Neuronal stem cell (in vitro differentiated cells): ENCODE results near the gene ZFP92.
"Not testable (repeated sequence)": the region's sequence is repeated elsewhere in the genome, so short reads cannot be mapped to it uniquely, and the experiment has no call there.

Experiments
- DNase-seq: peaks from one replicate; pipeline ENCODE4 v3.0.0-alpha.2; 2013; ENCODE audit warnings: low spot score
- H2AFZ ChIP-seq: one replicate; pipeline ENCODE4 v1.6.1; 2013; ENCODE audit warnings: mild to moderate bottlenecking, low read length, inconsistent platforms
- H2AK5ac ChIP-seq: 2 replicates; pipeline ENCODE4 v1.6.1; 2013; ENCODE audit warnings: low read depth, mild to moderate bottlenecking, inconsistent platforms, low read length, moderate library complexity, mixed read lengths
- H2BK120ac ChIP-seq: 2 replicates; pipeline ENCODE4 v1.6.1; 2013; ENCODE audit warnings: low read depth, mild to moderate bottlenecking, inconsistent platforms, low read length, moderate library complexity, mixed read lengths
- H2BK12ac ChIP-seq: one replicate; pipeline ENCODE4 v1.6.1; 2013; ENCODE audit warnings: low read length, inconsistent platforms
- H2BK15ac ChIP-seq: 2 replicates; pipeline ENCODE4 v1.6.1; 2013; ENCODE audit warnings: mild to moderate bottlenecking, low read length, inconsistent platforms, mixed read lengths
- H2BK5ac ChIP-seq: one replicate; pipeline ENCODE4 v1.6.1; 2013; ENCODE audit warnings: inconsistent platforms, mild to moderate bottlenecking, low read length, moderate library complexity
- H3K14ac ChIP-seq: one replicate; pipeline ENCODE4 v1.6.1; 2013; ENCODE audit warnings: low read length, inconsistent platforms
- H3K18ac ChIP-seq: 2 replicates; pipeline ENCODE4 v1.6.1; 2013; ENCODE audit warnings: low read length, inconsistent platforms
- H3K23ac ChIP-seq: 2 replicates; pipeline ENCODE4 v1.6.1; 2013; ENCODE audit warnings: low read depth, mild to moderate bottlenecking, mixed read lengths, low read length, inconsistent platforms; ENCODE audit not compliant: poor library complexity
- H3K27ac ChIP-seq: replicated peaks from 3 replicates; pipeline ENCODE4 v1.5.1; 2013; ENCODE audit warnings: low read length, inconsistent platforms
- H3K27me3 ChIP-seq, 3 experiments: 2 replicates each; pipeline ENCODE4 v1.6.1; 2013; ENCODE audit warnings: low read length in 3 of 3, mild to moderate bottlenecking in 2 of 3, inconsistent platforms in 1 of 3, low read depth in 1 of 3, mixed read lengths in 1 of 3, moderate library complexity in 1 of 3; ENCODE audit not compliant: control insufficient read depth in 3 of 3, insufficient read depth in 3 of 3
- H3K36me3 ChIP-seq, 2 donors: replicated peaks in 1 of 2; 2 replicates each; pipeline ENCODE4 v1.6.1; 2013; ENCODE audit warnings: low read length in 2 of 2; ENCODE audit not compliant: control insufficient read depth in 2 of 2, insufficient read depth in 2 of 2
- H3K4ac ChIP-seq: 2 replicates; pipeline ENCODE4 v1.6.1; 2013; ENCODE audit warnings: inconsistent platforms, mild to moderate bottlenecking, low read length, moderate library complexity
- H3K4me1 ChIP-seq, 2 donors: 1 replicate in 1 of 2; 2 replicates in 1 of 2; pipeline ENCODE4 v1.6.1; 2013; ENCODE audit warnings: low read length in 2 of 2, low read depth in 1 of 2; ENCODE audit not compliant: control insufficient read depth in 2 of 2, insufficient read depth in 1 of 2
- H3K4me2 ChIP-seq: one replicate; pipeline ENCODE4 v1.6.1; 2013; ENCODE audit warnings: mild to moderate bottlenecking, low read length, inconsistent platforms; ENCODE audit not compliant: insufficient read depth, poor library complexity, severe bottlenecking
- H3K4me3 ChIP-seq, 2 donors: 2 replicates each; pipeline ENCODE4 v1.5.1; 2013; ENCODE audit warnings: low read length in 2 of 2, mild to moderate bottlenecking in 2 of 2, inconsistent platforms in 1 of 2, moderate library complexity in 1 of 2
- H3K79me1 ChIP-seq: one replicate; pipeline ENCODE4 v1.6.1; 2013; ENCODE audit warnings: low read depth, mild to moderate bottlenecking, inconsistent platforms, low read length, moderate library complexity
- H3K9ac ChIP-seq: one replicate; pipeline ENCODE4 v1.6.1; 2013; ENCODE audit warnings: mild to moderate bottlenecking, low read depth, low read length, inconsistent platforms; ENCODE audit not compliant: poor library complexity
- H3K9me3 ChIP-seq, 2 donors: replicated peaks in 1 of 2; 2 replicates each; pipeline versions ENCODE3 to v1.6.1; 2013; ENCODE audit warnings: low read length in 2 of 2, mild to moderate bottlenecking in 2 of 2, inconsistent platforms in 1 of 2, low read depth in 1 of 2, mixed read lengths in 1 of 2, moderate library complexity in 1 of 2; ENCODE audit not compliant: control insufficient read depth in 2 of 2, insufficient read depth in 1 of 2
- H4K8ac ChIP-seq: one replicate; pipeline ENCODE4 v1.6.1; 2013; ENCODE audit warnings: low read depth, mild to moderate bottlenecking, inconsistent platforms, low read length, moderate library complexity
- H4K91ac ChIP-seq: one replicate; pipeline ENCODE4 v1.6.1; 2013; ENCODE audit warnings: low read length, low read depth, mild to moderate bottlenecking, inconsistent platforms; ENCODE audit not compliant: poor library complexity
- WGBS, 2 donors: extraction: QIAGEN DNeasy Blood & Tissue Kit; methylation state at CpG; one replicate each; pipeline ENCODE4 v1.1.7; 2013; ENCODE audit warnings: missing lambda C conversion rate in 2 of 2, mixed read lengths in 1 of 2; ENCODE audit not compliant: insufficient read length in 2 of 2, insufficient replicate concordance in 1 of 2; ENCODE audit errors: extremely low coverage in 2 of 2; 5-methylcytosine and 5-hydroxymethylcytosine counted together

ZFP92 gene

GRCh38 chrX:153387345-153387744 is 23.9 kb upstream of the ZFP92 start:
- WGBS, 2 donors, result no CpG with 5 or more reads among the region's 5 CpGs
- no peak overlapping the region for H3K27ac ChIP-seq

DNA sequence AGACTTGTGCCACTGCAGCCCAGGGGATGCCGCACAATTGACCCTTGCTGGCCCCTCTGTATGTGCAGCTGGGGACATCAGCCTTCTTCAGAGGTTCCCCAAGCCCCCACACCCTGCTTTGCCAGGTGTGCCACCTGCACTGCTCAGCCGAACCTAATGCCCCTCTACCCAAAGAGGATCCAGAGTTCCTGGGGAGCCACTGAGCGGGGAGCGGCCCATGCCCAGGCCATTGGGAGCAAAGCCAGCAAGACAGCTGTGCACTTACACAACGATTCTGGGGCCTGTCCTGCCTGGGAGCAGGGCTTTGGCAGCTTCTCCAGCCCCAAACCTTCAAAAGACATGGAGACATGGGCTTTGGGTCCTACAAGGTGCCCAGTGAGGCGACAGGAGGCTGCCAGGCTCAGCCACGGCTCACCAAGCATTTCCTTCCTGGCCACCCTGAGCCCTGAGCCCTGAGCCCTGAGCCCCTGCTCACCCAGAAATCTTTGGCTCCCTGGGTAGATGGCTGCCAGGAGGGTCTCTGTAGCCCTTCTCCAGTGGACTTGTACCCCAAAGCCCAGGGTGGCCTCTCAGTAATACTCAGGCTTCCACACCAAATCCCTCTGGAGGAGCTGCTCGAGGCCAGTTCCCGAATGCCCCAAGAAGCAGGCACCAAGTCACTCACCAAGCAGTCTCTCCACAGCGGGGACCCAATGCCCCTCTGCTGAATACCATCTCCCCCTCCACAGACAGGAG is 23.1 kb upstream of the ZFP92 start:
- H2BK120ac ChIP-seq, result no peak overlapping the region
- H3K4me2 ChIP-seq, result no peak overlapping the region
- H3K36me3 ChIP-seq, result no peaks in the 10 kb centered on the region
- H3K79me1 ChIP-seq, result peaks cover 2% of the 10 kb centered on the region
- no peak overlapping the region for H3K14ac ChIP-seq
- H3K4ac ChIP-seq, result no peak overlapping the region
- no peak overlapping the region for H3K23ac ChIP-seq
- H3K18ac ChIP-seq, result no peak overlapping the region
- H3K27ac ChIP-seq, result no peak overlapping the region
- WGBS, 2 donors, result no CpG with 5 or more reads among the region's 10 CpGs
- no peak overlapping the region for H4K91ac ChIP-seq
- H3K27me3 ChIP-seq, result peaks cover 0 to 13% (median 0%) of the 10 kb centered on the region in 3 experiments
- no peaks in the 10 kb centered on the region for H3K4me1 ChIP-seq
- no peak overlapping the region for H2AK5ac ChIP-seq
- H3K9ac ChIP-seq, result no peak overlapping the region
- H4K8ac ChIP-seq, result peak overlapping the region; percentile 17
- DNase-seq, result no peak
- no peak overlapping the region for H2AFZ ChIP-seq
- no peak overlapping the region for H2BK15ac ChIP-seq
- no peak overlapping the region for H3K4me3 ChIP-seq
- H2BK5ac ChIP-seq, result no peak overlapping the region
- H2BK12ac ChIP-seq, result no peak overlapping the region
- H3K9me3 ChIP-seq, result no peaks in the 10 kb centered on the region

More at GRCh38 chrX:153387345-153387744, 23.9 kb upstream of the ZFP92 start:
- H3K23ac ChIP-seq, result no peak overlapping the region
- H2BK5ac ChIP-seq, result no peak overlapping the region
- H2BK120ac ChIP-seq, result no peak overlapping the region
- H3K4me1 ChIP-seq, result no peaks in the 10 kb centered on the region
- no peaks in the 10 kb centered on the region for H3K36me3 ChIP-seq
- no peak overlapping the region for H4K91ac ChIP-seq
- no peak overlapping the region for H2AFZ ChIP-seq
- H4K8ac ChIP-seq, result no peak overlapping the region
- H2BK12ac ChIP-seq, result no peak overlapping the region
- peaks cover 0 to 10% (median 0%) of the 10 kb centered on the region in 3 experiments for H3K27me3 ChIP-seq
- H2BK15ac ChIP-seq, result no peak overlapping the region
- no peak overlapping the region for H3K14ac ChIP-seq
- no peak overlapping the region for H3K4me3 ChIP-seq
- no peak overlapping the region for H3K4me2 ChIP-seq
- no peak overlapping the region for H3K18ac ChIP-seq
- no peak overlapping the region for H3K4ac ChIP-seq
- no peak overlapping the region for H2AK5ac ChIP-seq
- no peak for DNase-seq
- peaks cover 4% of the 10 kb centered on the region for H3K79me1 ChIP-seq
- no peak overlapping the region for H3K9ac ChIP-seq
- H3K9me3 ChIP-seq, result peaks cover 0 to 2% of the 10 kb centered on the region in 2 donors

GRCh38 chrX:153388722-153389459 is 22.4 kb upstream of the ZFP92 start:
- WGBS, 2 donors, result no CpG with 5 or more reads among the region's 14 CpGs
- no peak overlapping the region for H2AK5ac ChIP-seq
- H3K4ac ChIP-seq, result no peak overlapping the region
- no peak overlapping the region for H3K14ac ChIP-seq
- no peaks in the 10 kb centered on the region for H3K36me3 ChIP-seq
- no peaks in the 10 kb centered on the region for H3K4me1 ChIP-seq
- H3K18ac ChIP-seq, result no peak overlapping the region
- H3K4me3 ChIP-seq, result no peak overlapping the region
- no peak overlapping the region for H4K8ac ChIP-seq
- H2BK120ac ChIP-seq, result no peak overlapping the region
- H2BK5ac ChIP-seq, result no peak overlapping the region
- no peaks in the 10 kb centered on the region for H3K9me3 ChIP-seq
- no peak overlapping the region for H3K4me2 ChIP-seq
- H2BK12ac ChIP-seq, result no peak overlapping the region
- no peak overlapping the region for H3K27ac ChIP-seq
- no peak overlapping the region for H2BK15ac ChIP-seq
- no peak overlapping the region for H3K23ac ChIP-seq
- no peak overlapping the region for H3K9ac ChIP-seq
- H2AFZ ChIP-seq, result no peak overlapping the region
- no peaks in the 10 kb centered on the region for H3K79me1 ChIP-seq
- peaks cover 0 to 19% (median 0%) of the 10 kb centered on the region in 3 experiments for H3K27me3 ChIP-seq
- no peak for DNase-seq
- H4K91ac ChIP-seq, result no peak overlapping the region

DNA sequence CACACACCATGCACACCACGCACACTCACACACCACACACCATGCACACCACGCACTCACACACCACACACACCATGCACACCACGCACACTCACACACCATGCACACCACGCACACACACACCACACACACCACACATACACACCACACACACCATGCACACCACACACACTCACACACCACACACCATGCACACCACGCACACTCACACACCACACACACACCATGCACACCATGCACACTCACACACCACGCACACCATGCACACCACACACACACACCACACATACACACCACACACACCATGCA is 21.9 kb upstream of the ZFP92 start:
- H2BK5ac ChIP-seq, DNase-seq, H2BK120ac ChIP-seq, H2AFZ ChIP-seq, H3K27ac ChIP-seq, H4K91ac ChIP-seq, H2BK15ac ChIP-seq, H3K4me2 ChIP-seq, H2AK5ac ChIP-seq, H3K4ac ChIP-seq, H3K4me1 ChIP-seq, H3K9me3 ChIP-seq, H3K9ac ChIP-seq, H2BK12ac ChIP-seq, H3K79me1 ChIP-seq, H4K8ac ChIP-seq, H3K36me3 ChIP-seq, H3K14ac ChIP-seq, H3K4me3 ChIP-seq, H3K18ac ChIP-seq, H3K23ac ChIP-seq: not testable (repeated sequence)
- WGBS, 2 donors, result no CpG with 5 or more reads among the region's 6 CpGs
- peaks cover 0 to 22% (median 0%) of the 10 kb centered on the region in 3 experiments for H3K27me3 ChIP-seq
